IPS-20b (cell line): ENCODE measurements around the gene GMPPB.

Experiments used
- H3K27ac ChIP-seq: one replicate; pipeline ENCODE4 v1.5.1; 2013; ENCODE audit warnings: low read length
- H3K27me3 ChIP-seq: 2 replicates; pipeline ENCODE4 v1.6.1; 2013; ENCODE audit warnings: mild to moderate bottlenecking, low read length, inconsistent platforms; ENCODE audit not compliant: insufficient read depth
- H3K36me3 ChIP-seq: 2 replicates; pipeline ENCODE4 v1.6.1; 2013; ENCODE audit warnings: low read depth, mild to moderate bottlenecking, inconsistent platforms, low read length, moderate library complexity; ENCODE audit not compliant: insufficient read depth
- H3K4me1 ChIP-seq: 2 replicates; pipeline ENCODE4 v1.6.1; 2013; ENCODE audit warnings: mild to moderate bottlenecking, control low read depth, inconsistent platforms, low read length, moderate library complexity; ENCODE audit not compliant: insufficient read depth
- H3K4me3 ChIP-seq: 2 replicates; pipeline ENCODE4 v1.5.1; 2013; ENCODE audit warnings: mild to moderate bottlenecking, low read length, inconsistent platforms
- H3K9ac ChIP-seq: 2 replicates; pipeline ENCODE4 v1.6.1; 2013; ENCODE audit warnings: low read depth, mild to moderate bottlenecking, inconsistent platforms, low read length, moderate library complexity
- H3K9me3 ChIP-seq: 2 replicates; pipeline ENCODE4 v1.6.1; 2013; ENCODE audit warnings: mild to moderate bottlenecking, low read depth, low read length, inconsistent platforms; ENCODE audit not compliant: insufficient read depth

The GMPPB gene

GRCh38 chr3:49717959-49718857 is 5.5 kb downstream of the GMPPB start:
- Histone ChIP-seq H3K36me3 (peaks cover 29% of the 10 kb centered on the region), H3K27me3 (no peaks in the 10 kb centered on the region), H3K27ac (no peak overlapping the region), H3K9me3 (no peaks in the 10 kb centered on the region), H3K4me3 (peak overlapping the region; percentile 78; the same call in 1 of the 2 replicates), H3K9ac (peak overlapping the region; percentile 87; the same call in 1 of the 2 replicates), H3K4me1 (peaks cover 3% of the 10 kb centered on the region; the same call in 1 of the 2 replicates)

GRCh38 chr3:49717211-49717958 is 6.4 kb downstream of the GMPPB start:
- H3K36me3 ChIP-seq: peaks cover 25% of the 10 kb centered on the region
- H3K4me3 ChIP-seq: no peak overlapping the region
- H3K27ac ChIP-seq: no peak overlapping the region
- no peaks in the 10 kb centered on the region for H3K4me1 ChIP-seq
- no peaks in the 10 kb centered on the region for H3K9me3 ChIP-seq
- H3K9ac ChIP-seq: no peak overlapping the region
- no peaks in the 10 kb centered on the region for H3K27me3 ChIP-seq

GRCh38 chr3:49716691-49717210 is 7.0 kb downstream of the GMPPB start:
- Histone ChIP-seq H3K4me1 (no peaks in the 10 kb centered on the region), H3K36me3 (peaks cover 19% of the 10 kb centered on the region), H3K4me3 (no peak overlapping the region), H3K9me3 (no peaks in the 10 kb centered on the region), H3K9ac (no peak overlapping the region), H3K27me3 (no peaks in the 10 kb centered on the region), H3K27ac (no peak overlapping the region)

GRCh38 chr3:49716169-49716568 is 7.6 kb downstream of the GMPPB start:
- Histone ChIP-seq H3K27ac (no peak overlapping the region), H3K36me3 (peaks cover 13% of the 10 kb centered on the region)

GRCh38 chr3:49715611-49716121 is 8.1 kb downstream of the GMPPB start:
- Histone ChIP-seq H3K27me3 (no peaks in the 10 kb centered on the region), H3K27ac (no peak overlapping the region), H3K4me3 (no peak overlapping the region), H3K4me1 (no peaks in the 10 kb centered on the region), H3K9ac (no peak overlapping the region; the same call in 1 of the 2 replicates), H3K36me3 (peaks cover 8% of the 10 kb centered on the region), H3K9me3 (no peaks in the 10 kb centered on the region)

More at GRCh38 chr3:49716169-49716568, 7.6 kb downstream of the GMPPB start:
- Histone ChIP-seq H3K9ac (no peak overlapping the region; the same call in 1 of the 2 replicates), H3K4me3 (no peak overlapping the region), H3K27me3 (no peaks in the 10 kb centered on the region), H3K4me1 (no peaks in the 10 kb centered on the region), H3K9me3 (no peaks in the 10 kb centered on the region)

GRCh38 chr3:49714728-49715550 is 8.8 kb downstream of the GMPPB start:
- H3K4me3 ChIP-seq: no peak overlapping the region
- no peaks in the 10 kb centered on the region for H3K4me1 ChIP-seq
- peaks cover 6% of the 10 kb centered on the region; the same call in 1 of the 2 replicates for H3K36me3 ChIP-seq
- H3K27ac ChIP-seq: no peak overlapping the region
- no peaks in the 10 kb centered on the region for H3K27me3 ChIP-seq
- no peaks in the 10 kb centered on the region for H3K9me3 ChIP-seq
- H3K9ac ChIP-seq: no peak overlapping the region

GRCh38 chr3:49713336-49714105 is 10.2 kb downstream of the GMPPB start:
- Histone ChIP-seq H3K27ac (no peak overlapping the region), H3K36me3 (peaks cover 6% of the 10 kb centered on the region; the same call in 1 of the 2 replicates), H3K9ac (no peak overlapping the region), H3K4me3 (no peak overlapping the region), H3K27me3 (no peaks in the 10 kb centered on the region), H3K9me3 (no peaks in the 10 kb centered on the region), H3K4me1 (no peaks in the 10 kb centered on the region)

- Histone ChIP-seq H3K9me3 (no peaks in the 10 kb centered on the region), H3K27me3 (no peaks in the 10 kb centered on the region), H3K9ac (no peak overlapping the region), H3K4me1 (no peaks in the 10 kb centered on the region), H3K27ac (no peak overlapping the region), H3K36me3 (peaks cover 6% of the 10 kb centered on the region; the same call in 1 of the 2 replicates), H3K4me3 (no peak overlapping the region)
Observed at GRCh38 chr3:49712631-49713317, 11.0 kb downstream of the GMPPB start.

- Histone ChIP-seq H3K4me1 (no peaks in the 10 kb centered on the region), H3K27ac (no peak overlapping the region), H3K9me3 (no peaks in the 10 kb centered on the region), H3K27me3 (no peaks in the 10 kb centered on the region), H3K9ac (no peak overlapping the region), H3K4me3 (no peak overlapping the region), H3K36me3 (peaks cover 6% of the 10 kb centered on the region; the same call in 1 of the 2 replicates)
Observed at GRCh38 chr3:49712166-49712565, 11.6 kb downstream of the GMPPB start.

GRCh38 chr3:49711489-49711888 is 12.3 kb downstream of the GMPPB start:
- H3K9ac ChIP-seq: no peak overlapping the region
- H3K36me3 ChIP-seq: peaks cover 6% of the 10 kb centered on the region; the same call in 1 of the 2 replicates

More at GRCh38 chr3:49711489-49711888, 12.3 kb downstream of the GMPPB start:
- H3K4me3 ChIP-seq: no peak overlapping the region
- H3K27me3 ChIP-seq: no peaks in the 10 kb centered on the region
- no peak overlapping the region for H3K27ac ChIP-seq
- no peaks in the 10 kb centered on the region for H3K4me1 ChIP-seq
- no peaks in the 10 kb centered on the region for H3K9me3 ChIP-seq
